CD14-positive monocyte (primary cell): ENCODE measurements around the gene LRP1B. TPM values are rescaled to one million over a fixed set of nuclear protein-coding genes. Genes with fewer than 3 reads are reported as not detected.

ENCODE experiments used
- DNase-seq, 3 donors: peaks; one replicate each; pipeline ENCODE4 v3.0.0-alpha.2; 2011 to 2022
- H2AFZ ChIP-seq: 2 replicates; pipeline ENCODE4 v1.6.0; 2012; ENCODE audit warnings: mild to moderate bottlenecking, low read depth, low read length, inconsistent platforms; ENCODE audit not compliant: insufficient read depth, poor library complexity, severe bottlenecking
- H3K27ac ChIP-seq, 2 donors: 1 replicate in 1 of 2; 2 replicates in 1 of 2; pipeline ENCODE4 v1.5.1; 2012 to 2013; ENCODE audit warnings: low read length in 2 of 2, control low read depth in 1 of 2, inconsistent platforms in 1 of 2, low read depth in 1 of 2, mild to moderate bottlenecking in 1 of 2
- H3K27me3 ChIP-seq, 2 donors: one replicate each; pipeline versions ENCODE4 v1.6.0 to v1.6.1; 2011 to 2013; ENCODE audit warnings: low read length in 2 of 2; ENCODE audit not compliant: control insufficient read depth in 2 of 2, insufficient read depth in 2 of 2
- H3K36me3 ChIP-seq, 2 donors: replicated peaks in 1 of 2; 1 replicate in 1 of 2; 2 replicates in 1 of 2; pipeline versions ENCODE4 v1.5.1 to v1.6.1; 2012 to 2013; ENCODE audit warnings: low read length in 2 of 2, control low read depth in 1 of 2, inconsistent platforms in 1 of 2, mild to moderate bottlenecking in 1 of 2; ENCODE audit not compliant: insufficient read depth in 2 of 2, control insufficient read depth in 1 of 2
- H3K4me1 ChIP-seq, 2 donors: 1 replicate in 1 of 2; 2 replicates in 1 of 2; pipeline versions ENCODE4 v1.5.1 to v1.6.1; 2012 to 2013; ENCODE audit warnings: low read length in 2 of 2, control low read depth in 1 of 2, inconsistent platforms in 1 of 2, mild to moderate bottlenecking in 1 of 2, moderate library complexity in 1 of 2; ENCODE audit not compliant: insufficient read depth in 2 of 2, control insufficient read depth in 1 of 2
- H3K4me2 ChIP-seq: replicated peaks from 2 replicates; pipeline ENCODE3; 2012; ENCODE audit warnings: low read length, moderate library complexity, mild to moderate bottlenecking; ENCODE audit not compliant: poor library complexity, severe bottlenecking; ENCODE audit errors: extremely low read depth
- H3K4me3 ChIP-seq, 3 experiments: fragments of 200-600 bp in 1 of 3; sonication (generic) in 1 of 3; replicated peaks in 1 of 3; 1 replicate in 2 of 3; 2 replicates in 1 of 3; pipeline ENCODE4 v1.5.1; 2011 to 2013; ENCODE audit warnings: low read length in 3 of 3, mild to moderate bottlenecking in 3 of 3, control low read depth in 2 of 3, low read depth in 2 of 3, inconsistent platforms in 1 of 3, moderate library complexity in 1 of 3
- H3K79me2 ChIP-seq: 2 replicates; pipeline ENCODE4 v1.6.0; 2012; ENCODE audit warnings: mild to moderate bottlenecking, control low read depth, inconsistent platforms, low read length, moderate library complexity; ENCODE audit not compliant: insufficient read depth
- H3K9ac ChIP-seq: 2 replicates; pipeline ENCODE4 v1.6.0; 2017; ENCODE audit warnings: low read length, mild to moderate bottlenecking; ENCODE audit not compliant: insufficient read depth, poor library complexity, severe bottlenecking
- H3K9me3 ChIP-seq, 2 donors: replicated peaks in 1 of 2; 1 replicate in 1 of 2; 2 replicates in 1 of 2; pipeline versions ENCODE4 v1.5.1 to v1.6.1; 2012 to 2013; ENCODE audit warnings: low read length in 2 of 2, control low read depth in 1 of 2; ENCODE audit not compliant: control insufficient read depth in 1 of 2, insufficient read depth in 1 of 2
- H4K20me1 ChIP-seq: 2 replicates; pipeline ENCODE4 v1.6.0; 2012; ENCODE audit warnings: mild to moderate bottlenecking, low read length, control low read depth, moderate library complexity; ENCODE audit not compliant: insufficient read depth
- H3K27ac Mint-ChIP-seq, 7 donors: one replicate each; pipeline ENCODE4 v1.8.0; 2020; ENCODE audit warnings: mild to moderate bottlenecking in 7 of 7, mixed read lengths in 7 of 7, moderate library complexity in 6 of 7, inconsistent platforms in 2 of 7
- H3K27me3 Mint-ChIP-seq, 3 donors: one replicate each; pipeline ENCODE4 v1.8.0; 2021 to 2022; ENCODE audit warnings: low read depth in 3 of 3, mild to moderate bottlenecking in 3 of 3, mixed read lengths in 3 of 3, moderate library complexity in 3 of 3, inconsistent platforms in 1 of 3
- H3K36me3 Mint-ChIP-seq, 2 donors: one replicate each; pipeline ENCODE4 v1.8.0; 2020; ENCODE audit warnings: mixed read lengths in 2 of 2, inconsistent platforms in 1 of 2, mild to moderate bottlenecking in 1 of 2
- H3K4me1 Mint-ChIP-seq: one replicate; pipeline ENCODE4 v1.8.0; 2020; ENCODE audit warnings: mild to moderate bottlenecking, mixed read lengths
- H3K4me3 Mint-ChIP-seq, 2 donors: one replicate each; pipeline ENCODE4 v1.8.0; 2020; ENCODE audit warnings: mild to moderate bottlenecking in 2 of 2, mixed read lengths in 2 of 2, moderate library complexity in 1 of 2
- H3K9me3 Mint-ChIP-seq, 7 donors: one replicate each; pipeline ENCODE4 v1.8.0; 2020 to 2022; ENCODE audit warnings: mixed read lengths in 7 of 7, mild to moderate bottlenecking in 6 of 7, moderate library complexity in 6 of 7, inconsistent platforms in 2 of 7
- CTCF ChIP-seq: fragments of 200-600 bp; IDR thresholded peaks from one replicate; pipeline ENCODE4 v1.8.0; 2022; ENCODE audit warnings: antibody characterized with exemption, mild to moderate bottlenecking
- WGBS: methylation state at CpG from one replicate; pipeline ENCODE4 v1.1.5; 2013; ENCODE audit warnings: missing lambda C conversion rate; ENCODE audit not compliant: insufficient coverage; 5-methylcytosine and 5-hydroxymethylcytosine counted together
- intact Hi-C, 2 donors: fragments of 100-400 bp; cut with micrococcal nuclease; formaldehyde crosslinking; loops; one replicate each; pipeline versions ENCODE4 v1.15.0 to v1.15.1; 2023
- polyA plus RNA-seq, 3 donors: library from polyadenylated mRNA; depleted of rRNA in 1 of 3; unstranded in 2 of 3; stranded (reverse) in 1 of 3; fragments of 300-500 nt in 2 of 3; fragments of >200 nt in 1 of 3; fragmentation: Illumina TruSeq in 2 of 3; gene quantifications; 1 replicate in 2 of 3; 2 replicates in 1 of 3; pipeline ENCODE4 v1.2.3, GENCODE V29; 2012 to 2021

Gene LRP1B
- polyA plus RNA-seq, 3 donors, result not detected

- Histone ChIP-seq H3K36me3 (no peaks in the 10 kb centered on the region), H3K9me3 (no peaks in the 10 kb centered on the region), H3K4me2 (no peak overlapping the region), H3K4me3 (no peak overlapping the region), H3K27me3 (no peaks in the 10 kb centered on the region), H3K27ac (no peak overlapping the region), H3K9ac (no peak overlapping the region), H4K20me1 (no peaks in the 10 kb centered on the region), H3K79me2 (no peaks in the 10 kb centered on the region), H2AFZ (no peak overlapping the region), H3K4me1 (no peaks in the 10 kb centered on the region)
- no peak for TF ChIP-seq CTCF
- H3K36me3 Mint-ChIP-seq, result no peaks in the 10 kb centered on the region
- no peak overlapping the region for H3K4me3 Mint-ChIP-seq
- WGBS, result 100% methylated on average over 1 of the region's 2 CpGs
- DNase-seq, result no peak
- no peaks in the 10 kb centered on the region for H3K4me1 Mint-ChIP-seq
- no peaks in the 10 kb centered on the region for H3K27me3 Mint-ChIP-seq
- H3K27ac Mint-ChIP-seq, result no peak overlapping the region
- peaks cover 0 to 1% (median 0%) of the 10 kb centered on the region in 7 donors for H3K9me3 Mint-ChIP-seq
- intact Hi-C loops, result no loop called here
These were observed 230.0 kb downstream of the LRP1B start for GRCh38 chr2:141900826-141901225.

- no peaks in the 10 kb centered on the region for H3K36me3 Mint-ChIP-seq
These were observed 231.1 kb downstream of the LRP1B start for GRCh38 chr2:141899740-141900139.

More at GRCh38 chr2:141899740-141900139, 231.1 kb downstream of the LRP1B start:
- Histone ChIP-seq H4K20me1 (no peaks in the 10 kb centered on the region), H2AFZ (no peak overlapping the region), H3K36me3 (no peaks in the 10 kb centered on the region), H3K79me2 (no peaks in the 10 kb centered on the region), H3K9me3 (no peaks in the 10 kb centered on the region), H3K27me3 (no peaks in the 10 kb centered on the region), H3K27ac (no peak overlapping the region), H3K9ac (no peak overlapping the region), H3K4me3 (no peak overlapping the region), H3K4me2 (no peak overlapping the region), H3K4me1 (no peaks in the 10 kb centered on the region)
- peaks cover 0 to 1% (median 0%) of the 10 kb centered on the region in 7 donors for H3K9me3 Mint-ChIP-seq
- H3K4me1 Mint-ChIP-seq, result no peaks in the 10 kb centered on the region
- H3K4me3 Mint-ChIP-seq, result no peak overlapping the region
- H3K27ac Mint-ChIP-seq, result no peak overlapping the region
- H3K27me3 Mint-ChIP-seq, result no peaks in the 10 kb centered on the region
- no peak for DNase-seq
- no peak for TF ChIP-seq CTCF
- intact Hi-C loops, result no loop called here
- WGBS, result 84% methylated on average over 2 of the region's 4 CpGs
